GM23338 (cell line): ENCODE data around the gene RYR3.

Source experiments
- EZH2 ChIP-seq: fragments of 200-600 bp; sonication (generic); IDR thresholded peaks from one replicate; pipeline ENCODE4 v1.8.0; 2017; ENCODE audit warnings: antibody characterized with exemption, mild to moderate bottlenecking, low read depth; ENCODE audit not compliant: unreplicated experiment
- NANOG ChIP-seq: IDR thresholded peaks from 2 replicates; pipeline ENCODE4 v1.6.1; 2016; ENCODE audit warnings: antibody characterized with exemption, borderline replicate concordance
- TF ChIP-seq, protein P1 (sequence below), 2 experiments: fragments of 200-600 bp in 1 of 2; sonication (generic) in 1 of 2; conservative IDR thresholded peaks; 2 replicates each; pipeline versions ENCODE4 v1.5.1 to v1.6.1; 2016 to 2017; ENCODE audit warnings: antibody characterized with exemption in 2 of 2, low read depth in 2 of 2, mild to moderate bottlenecking in 2 of 2, moderate library complexity in 1 of 2

- no peak for TF ChIP-seq EZH2
- no peak for TF ChIP-seq NANOG
- TF ChIP-seq, protein P1, sequence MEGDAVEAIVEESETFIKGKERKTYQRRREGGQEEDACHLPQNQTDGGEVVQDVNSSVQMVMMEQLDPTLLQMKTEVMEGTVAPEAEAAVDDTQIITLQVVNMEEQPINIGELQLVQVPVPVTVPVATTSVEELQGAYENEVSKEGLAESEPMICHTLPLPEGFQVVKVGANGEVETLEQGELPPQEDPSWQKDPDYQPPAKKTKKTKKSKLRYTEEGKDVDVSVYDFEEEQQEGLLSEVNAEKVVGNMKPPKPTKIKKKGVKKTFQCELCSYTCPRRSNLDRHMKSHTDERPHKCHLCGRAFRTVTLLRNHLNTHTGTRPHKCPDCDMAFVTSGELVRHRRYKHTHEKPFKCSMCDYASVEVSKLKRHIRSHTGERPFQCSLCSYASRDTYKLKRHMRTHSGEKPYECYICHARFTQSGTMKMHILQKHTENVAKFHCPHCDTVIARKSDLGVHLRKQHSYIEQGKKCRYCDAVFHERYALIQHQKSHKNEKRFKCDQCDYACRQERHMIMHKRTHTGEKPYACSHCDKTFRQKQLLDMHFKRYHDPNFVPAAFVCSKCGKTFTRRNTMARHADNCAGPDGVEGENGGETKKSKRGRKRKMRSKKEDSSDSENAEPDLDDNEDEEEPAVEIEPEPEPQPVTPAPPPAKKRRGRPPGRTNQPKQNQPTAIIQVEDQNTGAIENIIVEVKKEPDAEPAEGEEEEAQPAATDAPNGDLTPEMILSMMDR (conservative IDR thresholded peaks at IDR 0.05; ENCODE audit: low read depth in 2 of 2), result peak; percentile 27 to 64; a peak in 3 of 4 replicates
Observed at GRCh38 chr15:33810073-33810595, 499.4 kb downstream of the RYR3 start.
